ENCODE data around the gene ATP6V1B1. TPM values are rescaled to one million over a fixed set of nuclear protein-coding genes. Genes with fewer than 3 reads are reported as not detected.
A peak's percentile ranks its signal among the peaks of the same experiment; 100 is the strongest.

The ATP6V1B1 gene
- total RNA-seq, 1 experiment from 2014 or later: not detected

DNA sequence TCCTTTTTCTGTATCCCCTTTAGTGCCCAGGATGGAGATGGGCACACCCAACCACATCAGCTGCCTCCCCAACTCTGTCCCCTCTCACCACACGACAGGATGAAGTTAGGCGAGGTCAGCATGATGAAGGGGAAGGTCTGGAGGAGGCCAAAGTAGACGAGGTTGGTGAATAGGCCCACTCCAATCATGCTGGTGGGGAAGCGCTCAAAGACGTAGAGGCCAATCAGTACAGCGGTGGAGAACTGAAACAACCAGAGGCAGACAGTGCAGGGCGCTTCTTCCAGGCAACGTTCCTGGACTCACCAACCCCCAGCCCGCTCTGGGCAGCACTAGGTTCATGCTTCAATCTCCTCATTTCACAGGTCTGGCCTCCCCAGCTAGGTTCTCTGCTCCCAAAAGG, 56.0 kb downstream of the ATP6V1B1 start (continued):
- TF ChIP-seq, protein P1, sequence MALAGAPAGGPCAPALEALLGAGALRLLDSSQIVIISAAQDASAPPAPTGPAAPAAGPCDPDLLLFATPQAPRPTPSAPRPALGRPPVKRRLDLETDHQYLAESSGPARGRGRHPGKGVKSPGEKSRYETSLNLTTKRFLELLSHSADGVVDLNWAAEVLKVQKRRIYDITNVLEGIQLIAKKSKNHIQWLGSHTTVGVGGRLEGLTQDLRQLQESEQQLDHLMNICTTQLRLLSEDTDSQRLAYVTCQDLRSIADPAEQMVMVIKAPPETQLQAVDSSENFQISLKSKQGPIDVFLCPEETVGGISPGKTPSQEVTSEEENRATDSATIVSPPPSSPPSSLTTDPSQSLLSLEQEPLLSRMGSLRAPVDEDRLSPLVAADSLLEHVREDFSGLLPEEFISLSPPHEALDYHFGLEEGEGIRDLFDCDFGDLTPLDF (CRISPR knock-in tag; IDR thresholded peaks at IDR 0.05): no peak
- TF ChIP-seq, protein P2, sequence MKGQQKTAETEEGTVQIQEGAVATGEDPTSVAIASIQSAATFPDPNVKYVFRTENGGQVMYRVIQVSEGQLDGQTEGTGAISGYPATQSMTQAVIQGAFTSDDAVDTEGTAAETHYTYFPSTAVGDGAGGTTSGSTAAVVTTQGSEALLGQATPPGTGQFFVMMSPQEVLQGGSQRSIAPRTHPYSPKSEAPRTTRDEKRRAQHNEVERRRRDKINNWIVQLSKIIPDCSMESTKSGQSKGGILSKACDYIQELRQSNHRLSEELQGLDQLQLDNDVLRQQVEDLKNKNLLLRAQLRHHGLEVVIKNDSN (CRISPR knock-in tag; IDR thresholded peaks at IDR 0.05): no peak
- TF ChIP-seq, protein P3, sequence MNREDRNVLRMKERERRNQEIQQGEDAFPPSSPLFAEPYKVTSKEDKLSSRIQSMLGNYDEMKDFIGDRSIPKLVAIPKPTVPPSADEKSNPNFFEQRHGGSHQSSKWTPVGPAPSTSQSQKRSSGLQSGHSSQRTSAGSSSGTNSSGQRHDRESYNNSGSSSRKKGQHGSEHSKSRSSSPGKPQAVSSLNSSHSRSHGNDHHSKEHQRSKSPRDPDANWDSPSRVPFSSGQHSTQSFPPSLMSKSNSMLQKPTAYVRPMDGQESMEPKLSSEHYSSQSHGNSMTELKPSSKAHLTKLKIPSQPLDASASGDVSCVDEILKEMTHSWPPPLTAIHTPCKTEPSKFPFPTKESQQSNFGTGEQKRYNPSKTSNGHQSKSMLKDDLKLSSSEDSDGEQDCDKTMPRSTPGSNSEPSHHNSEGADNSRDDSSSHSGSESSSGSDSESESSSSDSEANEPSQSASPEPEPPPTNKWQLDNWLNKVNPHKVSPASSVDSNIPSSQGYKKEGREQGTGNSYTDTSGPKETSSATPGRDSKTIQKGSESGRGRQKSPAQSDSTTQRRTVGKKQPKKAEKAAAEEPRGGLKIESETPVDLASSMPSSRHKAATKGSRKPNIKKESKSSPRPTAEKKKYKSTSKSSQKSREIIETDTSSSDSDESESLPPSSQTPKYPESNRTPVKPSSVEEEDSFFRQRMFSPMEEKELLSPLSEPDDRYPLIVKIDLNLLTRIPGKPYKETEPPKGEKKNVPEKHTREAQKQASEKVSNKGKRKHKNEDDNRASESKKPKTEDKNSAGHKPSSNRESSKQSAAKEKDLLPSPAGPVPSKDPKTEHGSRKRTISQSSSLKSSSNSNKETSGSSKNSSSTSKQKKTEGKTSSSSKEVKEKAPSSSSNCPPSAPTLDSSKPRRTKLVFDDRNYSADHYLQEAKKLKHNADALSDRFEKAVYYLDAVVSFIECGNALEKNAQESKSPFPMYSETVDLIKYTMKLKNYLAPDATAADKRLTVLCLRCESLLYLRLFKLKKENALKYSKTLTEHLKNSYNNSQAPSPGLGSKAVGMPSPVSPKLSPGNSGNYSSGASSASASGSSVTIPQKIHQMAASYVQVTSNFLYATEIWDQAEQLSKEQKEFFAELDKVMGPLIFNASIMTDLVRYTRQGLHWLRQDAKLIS (CRISPR knock-in tag; IDR thresholded peaks at IDR 0.05; ENCODE audit: borderline replicate concordance): no peak
- TF ChIP-seq, protein P4, sequence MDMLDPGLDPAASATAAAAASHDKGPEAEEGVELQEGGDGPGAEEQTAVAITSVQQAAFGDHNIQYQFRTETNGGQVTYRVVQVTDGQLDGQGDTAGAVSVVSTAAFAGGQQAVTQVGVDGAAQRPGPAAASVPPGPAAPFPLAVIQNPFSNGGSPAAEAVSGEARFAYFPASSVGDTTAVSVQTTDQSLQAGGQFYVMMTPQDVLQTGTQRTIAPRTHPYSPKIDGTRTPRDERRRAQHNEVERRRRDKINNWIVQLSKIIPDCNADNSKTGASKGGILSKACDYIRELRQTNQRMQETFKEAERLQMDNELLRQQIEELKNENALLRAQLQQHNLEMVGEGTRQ (CRISPR knock-in tag; IDR thresholded peaks at IDR 0.05): no peak
- no peak for TF ChIP-seq AR (CRISPR knock-in tag; IDR thresholded peaks at IDR 0.05)

- H3K36me3 Mint-ChIP-seq: peaks cover 8% of the 10 kb centered on the region
- ChIA-PET POLR2A (no interaction called here), CTCF (no interaction called here)
- H3K27me3 Mint-ChIP-seq (ENCODE audit: low read depth): peaks cover 15% of the 10 kb centered on the region
- no peak for ATAC-seq
- no peak for DNase-seq (ENCODE audit: low spot score)
- no peak overlapping the region for H3K27ac Mint-ChIP-seq
- no peaks in the 10 kb centered on the region for H3K9me3 Mint-ChIP-seq
- peak overlapping the region; percentile 89 for H3K4me3 Mint-ChIP-seq
- peaks cover 17% of the 10 kb centered on the region for H3K4me1 Mint-ChIP-seq
- TF ChIP-seq CREB1 (CRISPR knock-in tag; IDR thresholded peaks at IDR 0.05): no peak
- no peak for TF ChIP-seq TEAD4 (CRISPR knock-in tag; IDR thresholded peaks at IDR 0.05)
- TF ChIP-seq, protein P5, sequence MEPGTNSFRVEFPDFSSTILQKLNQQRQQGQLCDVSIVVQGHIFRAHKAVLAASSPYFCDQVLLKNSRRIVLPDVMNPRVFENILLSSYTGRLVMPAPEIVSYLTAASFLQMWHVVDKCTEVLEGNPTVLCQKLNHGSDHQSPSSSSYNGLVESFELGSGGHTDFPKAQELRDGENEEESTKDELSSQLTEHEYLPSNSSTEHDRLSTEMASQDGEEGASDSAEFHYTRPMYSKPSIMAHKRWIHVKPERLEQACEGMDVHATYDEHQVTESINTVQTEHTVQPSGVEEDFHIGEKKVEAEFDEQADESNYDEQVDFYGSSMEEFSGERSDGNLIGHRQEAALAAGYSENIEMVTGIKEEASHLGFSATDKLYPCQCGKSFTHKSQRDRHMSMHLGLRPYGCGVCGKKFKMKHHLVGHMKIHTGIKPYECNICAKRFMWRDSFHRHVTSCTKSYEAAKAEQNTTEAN (CRISPR knock-in tag; IDR thresholded peaks at IDR 0.05): no peak
- TF ChIP-seq ARID4B (CRISPR knock-in tag; IDR thresholded peaks at IDR 0.05; ENCODE audit: borderline replicate concordance): 0 out of 2 replicates have a peak, but pooled peaks have one; percentile 10
Observed at GRCh38 chr2:70992945-70993853, 57.5 kb downstream of the ATP6V1B1 start.
